ENCODE measurements around the gene ARSG. TPM values are rescaled to one million over a fixed set of nuclear protein-coding genes. Genes with fewer than 3 reads are reported as not detected.
"Not testable (repeated sequence)": the region's sequence is repeated elsewhere in the genome, so short reads cannot be mapped to it uniquely, and the experiment has no call there.

Gene ARSG
- total RNA-seq, 1 experiment from 2014 or later = 7.9 TPM

- not testable (repeated sequence) for ATAC-seq
- CTCF ChIA-PET = interaction anchor here (1.3 to 4.8 kb wide), 2 partner anchors 133 to 190 kb away, joined by 5 to 35 read pairs; no protein-coding TSS in a partner anchor
Measured at GRCh38 chr17:68265833-68266232, 25.5 kb upstream of the ARSG start.

GRCh38 chr17:68273722-68274121, 17.6 kb upstream of the ARSG start:
- Mint-ChIP-seq H3K9me3 (peaks cover 9% of the 10 kb centered on the region), H3K36me3 (peaks cover 7% of the 10 kb centered on the region), H3K4me3 (no peak overlapping the region), H3K27ac (no peak overlapping the region), H3K4me1 (no peaks in the 10 kb centered on the region), H3K27me3 (ENCODE audit: low read depth) (no peaks in the 10 kb centered on the region)
- ChIA-PET POLR2A (no interaction called here), CTCF (no interaction called here)
- DNase-seq (ENCODE audit: low spot score) (no peak), ATAC-seq (no peak)
- no peak for TF ChIP-seq MLX (CRISPR knock-in tag; IDR thresholded peaks at IDR 0.05)
- TF ChIP-seq NR2C2 (CRISPR knock-in tag; IDR thresholded peaks at IDR 0.05) = no peak
- TF ChIP-seq ZNF416 (CRISPR knock-in tag; IDR thresholded peaks at IDR 0.05) = no peak
- no peak for TF ChIP-seq RORB (CRISPR knock-in tag; IDR thresholded peaks at IDR 0.05)
- no peak for TF ChIP-seq ATF1 (CRISPR knock-in tag; IDR thresholded peaks at IDR 0.05)
- TF ChIP-seq ELF4 (CRISPR knock-in tag; IDR thresholded peaks at IDR 0.05; ENCODE audit: low read depth) = no peak
- TF ChIP-seq GABPB1 (CRISPR knock-in tag; IDR thresholded peaks at IDR 0.05) = no peak
- TF ChIP-seq ZNF317 (CRISPR knock-in tag; IDR thresholded peaks at IDR 0.05; ENCODE audit: borderline replicate concordance, low read depth) = no peak
- no peak for TF ChIP-seq ZNF232 (CRISPR knock-in tag; IDR thresholded peaks at IDR 0.05)
- TF ChIP-seq USF1 (CRISPR knock-in tag; IDR thresholded peaks at IDR 0.05) = no peak
- no peak for TF ChIP-seq SMAD3 (CRISPR knock-in tag; IDR thresholded peaks at IDR 0.05; ENCODE audit: borderline replicate concordance)
- no peak for TF ChIP-seq NFYB (CRISPR knock-in tag; conservative IDR thresholded peaks at IDR 0.05; ENCODE audit: low read depth)
- TF ChIP-seq FOXK1 (CRISPR knock-in tag; IDR thresholded peaks at IDR 0.05) = no peak
- TF ChIP-seq FOXJ3 (CRISPR knock-in tag; IDR thresholded peaks at IDR 0.05; ENCODE audit: borderline replicate concordance) = no peak
- TF ChIP-seq ERG (CRISPR knock-in tag; IDR thresholded peaks at IDR 0.05) = no peak
- TF ChIP-seq STAT6 (CRISPR knock-in tag; conservative IDR thresholded peaks at IDR 0.05; ENCODE audit: low read depth) = no peak
- TF ChIP-seq EMX1 (CRISPR knock-in tag; IDR thresholded peaks at IDR 0.05) = no peak
- TF ChIP-seq PRRX2 (CRISPR knock-in tag; IDR thresholded peaks at IDR 0.05) = no peak
- TF ChIP-seq NR1H2 (CRISPR knock-in tag; IDR thresholded peaks at IDR 0.05) = no peak

More at GRCh38 chr17:68265833-68266232, 25.5 kb upstream of the ARSG start:
- DNase-seq (ENCODE audit: low spot score); H3K4me1 Mint-ChIP-seq; POLR2A ChIA-PET; H3K27me3 Mint-ChIP-seq (ENCODE audit: low read depth); H3K36me3 Mint-ChIP-seq; H3K4me3 Mint-ChIP-seq; H3K27ac Mint-ChIP-seq; H3K9me3 Mint-ChIP-seq: not testable (repeated sequence)
- TF ChIP-seq GABPB1 (CRISPR knock-in tag; IDR thresholded peaks at IDR 0.05) = 0 out of 2 replicates have a peak, but pooled peaks have one; percentile 19

- H3K4me1 Mint-ChIP-seq; POLR2A ChIA-PET; CTCF ChIA-PET; DNase-seq (ENCODE audit: low spot score); H3K27me3 Mint-ChIP-seq (ENCODE audit: low read depth); H3K27ac Mint-ChIP-seq; H3K36me3 Mint-ChIP-seq; ATAC-seq; H3K4me3 Mint-ChIP-seq: not testable (repeated sequence)
- peaks cover 24% of the 10 kb centered on the region for H3K9me3 Mint-ChIP-seq
Measured at GRCh38 chr17:68276339-68276738, 15.0 kb upstream of the ARSG start.
